Smooth muscle cell of the brain vasculature (primary cell): ENCODE results near the gene SFSWAP.
"Not testable (repeated sequence)": the region's sequence is repeated elsewhere in the genome, so short reads cannot be mapped to it uniquely, and the experiment has no call there.

ENCODE experiments used
- DNase-seq: peaks from one replicate; pipeline ENCODE4 v3.0.0-alpha.2; 2012; ENCODE audit warnings: low read depth, low spot score

The SFSWAP gene

DNA sequence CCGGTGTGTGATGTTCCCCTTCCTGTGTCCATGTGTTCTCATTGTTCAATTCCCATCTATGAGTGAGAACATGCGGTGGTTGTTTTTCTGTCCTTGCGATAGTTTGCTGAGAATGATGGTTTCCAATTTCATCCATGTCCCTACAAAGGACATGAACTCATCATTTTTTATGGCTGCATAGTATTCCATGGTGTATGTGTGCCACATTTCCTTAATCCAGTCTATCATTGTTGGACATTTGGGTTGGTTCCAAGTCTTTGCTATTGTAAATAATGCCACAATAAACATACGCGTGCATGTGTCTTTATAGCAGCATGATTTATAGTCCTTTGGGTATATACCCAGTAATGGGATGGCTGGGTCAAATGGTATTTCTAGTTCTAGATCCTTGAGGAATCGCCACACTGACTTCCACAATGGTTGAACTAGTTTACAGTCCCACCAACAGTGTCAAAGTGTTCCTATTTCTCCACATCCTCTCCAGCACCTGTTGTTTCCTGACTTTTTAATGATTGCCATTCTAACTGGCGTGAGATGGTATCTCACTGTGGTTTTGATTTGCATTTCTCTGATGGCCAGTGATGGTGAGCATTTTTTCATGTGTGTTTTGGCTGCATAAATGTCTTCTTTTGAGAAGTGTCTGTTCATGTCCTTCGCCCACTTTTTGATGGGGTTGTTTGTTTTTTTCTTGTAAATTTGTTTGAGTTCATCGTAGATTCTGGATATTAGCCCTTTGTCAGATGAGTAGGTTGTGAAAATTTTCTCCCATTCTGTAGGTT, 98.8 kb downstream of the SFSWAP start:
- DNase-seq: not testable (repeated sequence)

DNA sequence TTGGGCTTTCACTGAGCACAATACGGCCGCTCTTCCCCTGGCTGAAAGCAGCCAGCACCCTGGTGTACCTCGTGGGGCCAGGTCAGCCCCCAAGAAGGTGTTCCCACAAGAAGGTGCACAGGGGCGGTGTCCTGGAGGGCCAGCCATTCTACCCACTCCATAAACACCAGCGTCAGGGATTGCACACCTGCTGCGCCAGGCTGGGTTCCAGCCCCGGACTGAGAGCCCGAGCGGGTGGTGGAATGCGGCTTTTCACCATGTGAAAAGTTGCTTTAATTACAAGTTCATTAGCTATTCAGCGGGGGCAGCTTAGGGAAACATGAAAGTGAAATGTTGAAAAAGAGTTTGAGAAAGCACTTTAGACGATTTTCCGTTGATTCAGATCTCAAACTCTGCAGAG, 99.8 kb downstream of the SFSWAP start:
- DNase-seq: no peak

DNA sequence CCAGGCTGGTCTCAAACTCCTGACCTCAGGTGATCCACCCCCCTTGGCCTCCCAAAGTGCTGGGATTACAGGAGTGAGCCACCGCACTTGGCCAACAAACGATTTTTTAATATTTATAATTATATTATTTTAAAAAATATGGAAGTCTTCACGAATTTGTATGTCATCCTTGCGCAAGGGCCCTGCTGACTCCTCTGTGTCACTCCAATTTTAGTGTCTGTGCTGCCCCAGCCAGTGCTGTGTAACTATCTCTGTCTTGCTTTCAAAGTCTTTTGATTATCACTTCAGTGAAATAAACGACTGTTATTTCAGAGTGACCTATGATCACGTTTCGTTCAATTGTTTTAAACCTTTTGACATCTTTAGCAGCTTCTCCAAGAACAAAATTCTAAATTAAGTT, 104.2 kb downstream of the SFSWAP start:
- no peak for DNase-seq

DNA sequence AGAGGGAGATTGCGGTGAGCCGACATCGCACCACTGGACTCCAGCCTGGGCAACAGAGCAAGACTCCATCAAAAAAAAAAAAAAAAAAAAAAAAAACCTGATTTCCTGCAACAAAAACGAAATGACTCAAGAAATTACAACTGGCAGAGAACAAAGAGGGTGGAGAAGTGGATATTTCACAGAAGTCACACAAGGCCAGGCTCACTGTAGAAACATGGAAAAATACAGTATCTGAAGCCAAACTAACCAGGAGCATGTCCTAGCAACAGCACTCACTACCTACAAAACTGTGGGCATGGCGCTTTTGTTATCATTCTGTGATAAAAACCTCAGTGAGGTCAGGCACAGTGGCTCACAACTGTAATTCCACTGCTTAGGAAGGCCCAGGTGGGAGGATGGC, 105.6 kb downstream of the SFSWAP start:
- no peak for DNase-seq

DNA sequence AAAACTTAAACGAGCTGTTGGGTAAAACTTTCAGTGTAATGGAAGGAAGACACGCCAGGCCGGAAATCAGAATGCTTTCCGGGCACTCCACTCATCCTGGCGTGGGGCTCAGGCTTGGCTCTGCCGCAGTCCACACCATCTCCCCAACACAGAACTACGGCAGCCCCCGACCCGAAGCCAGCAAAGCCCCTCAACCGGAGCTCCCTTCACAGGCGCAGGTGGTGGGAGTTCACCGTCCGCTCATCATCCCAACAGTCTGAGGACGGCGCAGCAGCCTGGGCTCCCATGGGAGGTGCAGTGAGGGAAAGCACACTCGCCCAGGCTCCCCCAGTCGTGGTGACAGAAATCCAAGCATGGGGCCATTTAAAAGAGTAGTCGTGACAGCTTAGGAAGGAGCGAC, 106.4 kb downstream of the SFSWAP start:
- DNase-seq: no peak

DNA sequence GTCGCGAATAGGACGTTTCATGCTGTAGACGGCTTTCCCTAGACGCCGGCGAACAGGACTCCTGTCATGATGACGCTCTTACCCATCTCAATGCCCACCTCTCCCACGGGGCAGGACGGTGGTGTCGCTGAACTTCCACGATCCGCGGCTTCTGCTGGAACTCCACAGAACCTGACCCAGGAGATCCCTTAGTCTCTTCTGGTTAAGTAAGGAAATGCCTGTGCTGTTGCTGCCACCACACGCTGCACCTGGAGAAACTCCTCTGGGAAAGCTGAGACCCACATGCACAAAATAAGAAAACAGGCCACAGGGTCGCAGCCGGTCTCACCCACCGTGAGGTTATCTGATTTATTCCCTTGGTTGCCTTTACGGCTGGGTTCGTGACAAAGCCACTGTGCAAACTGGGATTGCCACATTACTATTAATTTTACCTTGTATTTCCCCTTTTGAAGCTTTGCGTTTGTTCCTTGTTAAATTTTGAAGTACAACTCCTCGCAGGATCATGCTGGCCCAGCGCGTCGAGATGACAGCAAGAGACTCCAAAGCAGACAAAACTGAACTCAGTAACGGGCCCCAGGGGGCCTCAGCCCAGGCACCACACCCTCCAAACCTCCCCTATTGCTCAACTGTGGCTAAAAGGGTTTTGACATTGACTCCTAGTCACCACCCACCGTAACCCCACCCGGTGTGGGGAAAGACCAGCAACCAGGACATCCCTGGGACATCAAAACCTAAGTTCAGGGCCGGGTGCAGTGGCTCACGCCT, 108.1 kb downstream of the SFSWAP start:
- no peak for DNase-seq

DNA sequence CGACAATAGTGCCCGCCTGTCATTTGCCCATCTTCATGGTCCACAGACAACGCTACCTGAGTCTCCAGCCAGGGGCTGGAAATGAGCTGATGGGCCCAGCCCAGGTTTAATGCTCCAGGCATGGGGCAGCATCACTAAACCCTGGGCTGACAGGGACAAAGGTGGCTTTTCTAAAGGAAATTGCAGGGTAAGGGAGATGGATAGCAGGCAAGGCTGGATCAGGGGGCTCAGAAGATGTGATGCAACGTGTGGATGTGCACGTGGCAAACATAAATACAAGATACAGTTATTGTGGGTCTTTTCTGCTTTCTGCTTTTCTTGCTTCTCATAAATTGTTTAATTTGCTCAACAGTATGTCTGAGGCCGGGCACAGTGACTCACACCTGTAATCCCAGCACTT, 113.6 kb downstream of the SFSWAP start:
- DNase-seq: no peak

DNA sequence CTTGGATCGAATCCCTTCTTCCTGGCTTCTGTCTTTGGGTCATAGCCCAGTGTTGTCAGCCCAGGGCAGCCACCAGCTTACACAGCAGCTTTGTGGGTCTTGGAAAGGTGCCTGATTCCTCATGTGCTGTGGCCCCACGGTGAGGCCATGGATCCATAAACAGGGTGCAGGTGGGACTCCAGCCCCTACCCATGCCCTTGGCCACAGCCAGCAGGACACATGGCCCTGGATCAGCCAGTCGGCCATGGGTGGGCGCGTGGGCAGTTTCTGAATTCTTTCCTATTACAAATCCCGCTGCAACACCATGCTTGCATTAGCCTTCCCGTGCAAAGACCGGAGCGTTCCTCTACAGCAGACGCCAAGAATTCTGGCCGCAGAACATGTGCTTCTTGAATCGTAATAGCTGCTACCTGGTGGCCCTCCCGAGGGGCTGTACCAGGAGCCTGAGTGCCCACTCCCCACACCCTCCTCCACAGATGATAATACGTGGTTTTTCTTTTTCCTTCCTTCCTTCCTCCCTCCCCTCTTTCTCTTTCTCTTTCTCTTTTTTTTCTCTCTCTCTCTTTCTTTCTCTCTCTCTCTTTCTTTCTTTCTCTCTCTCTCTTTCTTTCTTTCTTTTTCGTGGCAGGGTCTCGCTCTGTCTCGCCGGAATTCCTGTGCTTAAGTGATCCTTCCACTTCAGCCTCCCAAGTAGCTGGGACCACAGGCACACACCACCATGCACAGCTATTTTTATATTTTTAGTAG, 114.4 kb downstream of the SFSWAP start:
- DNase-seq: no peak

DNA sequence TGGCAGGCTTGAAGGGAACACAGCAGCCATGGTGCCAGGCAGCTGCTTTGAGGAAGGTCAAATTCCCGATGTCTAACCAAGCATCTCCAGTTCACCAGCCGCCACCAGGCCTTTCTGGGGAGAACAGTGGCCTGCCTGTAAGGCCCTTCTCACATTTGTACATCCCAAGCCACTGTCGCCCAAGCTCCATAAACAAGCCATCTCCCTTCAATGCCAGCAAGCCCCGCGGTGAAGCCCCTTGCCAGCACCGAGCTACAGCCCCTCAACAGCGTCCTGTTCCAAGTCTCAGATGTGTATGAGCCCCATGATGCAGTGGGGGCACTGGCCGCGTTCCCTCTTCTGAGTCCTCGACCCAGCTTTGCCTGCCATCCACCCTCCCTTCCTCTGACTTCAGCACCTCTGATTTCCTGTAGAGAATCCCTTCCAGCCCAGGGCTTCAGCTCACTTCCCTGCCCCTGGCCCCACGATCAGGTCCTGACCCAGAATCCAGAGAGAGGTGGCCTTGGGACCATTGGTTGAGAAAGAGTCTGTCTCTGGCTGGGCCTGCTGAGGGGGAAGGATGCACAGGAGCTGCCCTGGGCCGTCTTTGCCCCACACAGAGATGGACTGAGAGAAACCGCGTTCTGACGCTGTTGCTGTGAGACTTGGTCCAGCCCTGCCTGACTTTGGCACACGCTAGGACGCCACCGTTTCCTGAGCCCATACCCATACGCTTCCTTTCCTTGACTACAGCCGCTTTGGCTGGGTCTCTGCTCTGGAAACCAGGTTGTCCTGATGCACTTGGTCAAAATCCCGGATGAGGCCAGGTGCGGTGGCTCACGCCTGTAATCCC, 115.4 kb downstream of the SFSWAP start:
- no peak for DNase-seq

DNA sequence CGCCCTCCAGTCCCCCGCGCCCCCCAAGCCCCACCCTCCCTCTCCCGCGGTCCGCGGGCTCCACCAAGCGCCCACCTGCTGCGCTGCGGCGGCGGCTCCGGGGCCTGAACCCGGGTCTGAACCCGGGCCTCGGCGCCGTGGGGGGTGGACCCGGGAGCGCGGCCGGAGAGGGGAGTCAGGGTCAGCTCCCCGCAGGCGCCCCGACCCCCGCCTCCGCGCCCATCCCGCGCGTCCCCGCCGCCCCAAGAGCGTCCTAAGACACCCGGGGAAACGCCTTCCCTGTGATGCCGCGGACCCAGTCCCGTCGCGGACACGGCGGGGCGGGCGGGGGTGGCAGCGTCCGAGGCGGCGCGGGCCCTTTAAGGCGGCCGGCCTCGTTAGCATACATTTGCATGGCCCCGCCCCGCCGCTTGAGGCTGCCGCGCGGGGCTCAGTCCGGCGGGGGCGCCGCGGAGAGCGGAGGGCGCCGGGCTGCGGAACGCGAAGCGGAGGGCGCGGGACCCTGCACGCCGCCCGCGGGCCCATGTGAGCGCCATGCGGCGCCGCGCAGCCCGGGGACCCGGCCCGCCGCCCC, 117.2 kb downstream of the SFSWAP start, which contains the start of gene MMP17:
Gene MMP17 (plus strand): TSS at position 433 of the 574 bp plus-strand sequence. CDS start 102 bp downstream, at position 535.
- DNase-seq: no peak

DNA sequence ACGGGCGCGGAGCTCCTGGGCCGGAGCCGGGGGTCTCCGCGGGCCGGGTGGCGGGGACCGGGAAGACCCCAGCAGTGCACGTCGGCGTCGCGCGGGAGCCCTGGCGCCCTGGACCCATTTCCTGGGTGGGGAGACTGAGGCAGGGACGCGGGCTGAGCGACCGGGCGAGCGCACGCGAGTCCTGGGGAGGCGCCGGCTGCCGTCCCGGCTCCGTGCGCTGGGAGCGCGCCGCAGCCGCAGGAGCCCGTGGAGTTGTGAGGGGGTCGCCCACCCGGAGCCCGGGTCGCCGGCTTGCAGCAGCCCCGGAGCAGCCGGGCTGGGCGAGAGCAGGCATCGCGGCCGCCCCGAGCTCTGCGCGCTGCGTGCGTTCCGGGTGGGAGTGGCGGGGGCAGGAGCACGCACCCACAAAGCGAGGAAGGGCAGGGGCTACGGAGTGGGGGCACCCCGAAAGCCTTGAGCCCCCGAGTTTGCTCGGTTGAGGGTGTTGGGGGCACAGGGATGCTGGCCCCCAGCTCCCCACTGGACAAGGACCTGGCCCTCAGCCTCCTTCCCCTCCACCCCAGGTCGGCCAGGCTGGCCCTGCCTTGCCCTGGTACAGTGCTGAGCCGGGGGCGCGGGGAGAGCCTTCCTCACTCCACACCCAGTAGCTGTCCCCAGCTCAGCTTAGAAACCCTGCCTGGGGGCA, 117.9 kb downstream of the SFSWAP start:
- no peak for DNase-seq

DNA sequence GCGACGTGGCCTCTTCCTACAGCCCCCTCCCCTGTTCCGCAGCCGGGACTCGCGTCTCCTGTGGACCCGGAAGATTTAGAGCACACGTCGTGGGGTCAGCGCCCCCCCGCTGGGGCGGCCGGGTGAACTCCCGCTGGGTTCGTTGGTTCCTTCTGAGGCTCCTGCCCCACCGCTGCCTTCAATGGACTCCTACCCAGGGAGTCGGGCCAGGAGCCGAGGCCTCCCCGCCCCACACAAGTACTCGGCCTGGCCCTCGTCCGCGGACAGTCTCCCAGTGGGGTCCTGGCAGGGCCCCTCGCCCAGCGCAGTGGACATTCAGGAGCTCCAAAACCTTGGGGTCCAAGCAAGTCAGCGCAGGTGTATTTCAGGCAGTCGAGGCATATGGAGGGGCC, 118.5 kb downstream of the SFSWAP start:
- DNase-seq: no peak

DNA sequence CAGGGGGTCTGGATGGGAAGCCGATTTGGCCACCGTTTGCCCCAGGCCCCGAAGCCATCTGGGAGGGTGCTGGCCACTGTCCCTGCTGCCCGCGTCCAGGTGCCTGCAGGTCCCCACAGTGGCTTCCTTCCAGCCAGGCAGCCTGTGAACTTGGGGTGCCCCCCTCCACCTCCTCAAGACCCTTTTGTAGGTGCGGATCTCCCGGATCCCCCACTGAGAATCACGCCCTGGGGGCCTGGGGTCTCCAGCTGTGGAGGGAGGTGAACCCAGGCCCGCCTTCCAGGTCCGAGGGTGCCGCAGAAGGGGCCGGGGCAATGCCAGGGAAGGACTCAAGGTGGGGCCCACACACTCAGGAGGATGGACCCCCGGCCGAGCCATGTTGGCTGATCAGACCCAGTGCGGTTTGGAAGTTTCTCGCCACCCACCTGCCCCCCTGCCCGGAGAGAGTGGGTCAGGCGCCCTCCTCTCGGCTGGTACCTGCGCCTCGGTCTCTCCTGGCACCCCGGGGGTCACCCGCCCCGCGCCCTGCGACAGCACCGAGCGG, 119.0 kb downstream of the SFSWAP start:
- DNase-seq: no peak

DNA sequence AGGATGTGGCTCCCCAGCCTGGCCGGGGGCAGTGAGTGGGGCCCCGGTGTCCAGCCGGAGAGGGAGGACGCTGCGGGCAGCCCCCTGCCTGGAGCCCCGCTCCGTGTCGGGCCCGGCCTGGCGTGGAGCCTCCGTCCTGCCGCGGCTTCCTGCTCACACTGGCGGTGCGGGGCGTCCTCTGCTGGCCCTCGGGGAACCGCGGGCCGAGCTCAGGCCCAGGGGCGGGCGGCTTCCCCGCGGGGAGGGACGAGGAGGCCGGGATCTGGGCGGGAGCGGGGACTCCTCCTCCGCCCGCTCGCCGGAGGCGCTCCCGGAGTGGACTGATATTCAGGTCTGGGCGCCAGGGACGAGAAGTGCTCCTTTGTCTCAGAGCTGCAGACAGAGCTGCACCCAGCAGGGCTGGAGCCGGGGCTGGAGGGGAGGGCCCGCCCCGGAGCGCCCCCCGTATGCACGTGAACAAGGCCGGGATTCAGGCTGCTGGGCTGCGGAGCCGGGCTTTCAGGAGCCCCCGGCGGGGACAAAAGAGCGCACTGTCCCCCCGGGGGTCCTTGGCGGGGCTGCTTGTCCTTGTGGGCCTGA, 119.5 kb downstream of the SFSWAP start:
- no peak for DNase-seq

DNA sequence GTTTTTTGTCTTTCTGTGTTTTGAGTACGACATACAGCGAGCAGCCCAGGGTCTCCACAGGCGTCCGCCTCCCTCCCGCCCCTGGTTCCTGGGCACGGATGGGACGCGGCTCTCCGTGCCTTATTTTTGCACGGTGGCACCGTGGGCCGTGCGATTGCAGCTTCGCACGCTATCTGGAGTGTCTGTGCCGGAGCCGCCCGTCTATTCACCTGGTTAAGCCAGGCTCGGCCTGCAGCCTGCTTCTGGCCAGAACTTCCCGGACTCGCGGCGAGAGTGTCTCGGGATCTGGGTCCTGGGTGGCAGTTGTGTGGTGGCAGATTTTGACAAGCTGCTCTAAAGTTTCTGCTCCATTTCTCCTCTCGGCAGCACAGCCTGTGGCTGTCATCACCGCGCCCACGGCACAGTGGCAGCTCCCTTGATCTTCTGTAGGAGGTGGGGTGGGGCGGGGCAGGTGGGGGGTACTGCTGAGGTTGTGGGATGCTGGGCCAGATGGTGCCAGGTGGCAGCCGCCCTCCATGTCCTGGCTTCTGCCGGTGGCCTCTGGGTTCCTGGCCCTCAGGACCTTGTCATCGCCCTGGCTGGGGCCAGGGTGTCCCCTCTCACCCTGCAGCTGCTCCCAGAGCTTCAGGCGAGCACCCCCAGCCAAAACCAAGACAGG, 120.2 kb downstream of the SFSWAP start:
- DNase-seq: no peak

DNA sequence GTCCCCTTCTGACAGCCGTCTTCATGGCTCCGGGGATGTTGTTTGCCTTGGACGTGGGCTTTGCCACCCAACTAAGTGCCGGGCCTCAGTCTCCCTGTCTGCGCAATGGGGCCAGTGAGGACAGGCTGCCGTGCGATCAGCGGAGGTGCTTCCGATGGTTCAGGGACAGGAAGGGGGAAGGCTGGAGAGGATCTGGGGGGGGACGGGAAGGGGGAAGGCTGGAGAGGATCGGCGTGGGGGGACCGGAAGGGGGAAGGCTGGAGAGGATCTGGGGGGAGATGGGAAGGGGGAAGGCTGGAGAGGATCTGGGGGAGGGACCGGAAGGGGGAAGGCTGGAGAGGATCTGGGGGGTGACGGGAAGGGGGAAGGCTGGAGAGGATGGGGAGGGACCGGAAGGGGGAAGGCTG, 120.7 kb downstream of the SFSWAP start:
- DNase-seq: no peak

DNA sequence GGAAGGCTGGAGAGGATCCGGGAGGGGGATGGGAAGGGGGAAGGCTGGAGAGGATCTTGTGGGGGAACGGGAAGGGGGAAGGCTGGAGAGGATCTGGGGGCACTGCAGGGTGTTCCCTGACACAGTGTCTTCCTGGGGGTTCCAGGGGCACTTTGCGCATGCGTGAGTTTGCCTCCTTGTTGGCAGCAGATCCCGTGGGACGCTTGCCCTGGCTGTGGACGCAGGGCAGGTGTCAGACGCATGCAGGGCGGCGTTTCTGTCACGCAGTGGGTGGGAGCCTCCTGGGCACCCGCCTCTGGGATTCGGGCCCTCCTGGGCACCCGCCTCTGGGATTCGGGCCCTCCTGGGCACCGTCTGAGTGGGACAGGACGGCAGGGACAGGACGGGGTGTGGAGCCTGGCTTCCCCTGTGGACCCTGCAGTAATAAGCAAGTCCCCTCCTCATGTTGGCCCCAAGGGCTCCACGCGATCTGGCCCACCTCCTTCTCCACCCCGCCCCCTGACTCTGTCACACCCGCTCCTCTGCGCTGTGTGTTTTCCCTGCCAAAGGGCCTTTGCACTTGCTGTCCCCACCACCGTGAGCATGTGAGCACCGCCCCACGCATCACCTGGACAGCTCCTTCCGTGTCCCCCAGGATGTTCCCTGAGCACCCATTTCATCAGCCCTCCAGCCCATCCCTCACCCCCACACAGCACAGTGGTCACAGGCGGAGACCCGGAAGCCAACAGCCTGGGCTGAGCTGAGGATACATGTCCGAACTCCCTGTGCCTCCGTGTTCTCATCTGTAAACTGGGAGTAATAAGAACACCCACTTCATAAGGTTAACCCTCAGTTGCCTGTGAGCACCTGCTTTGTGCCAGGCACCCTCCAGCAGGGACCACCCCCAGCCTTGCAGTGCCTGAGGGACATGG, 121.7 kb downstream of the SFSWAP start:
- DNase-seq: no peak

DNA sequence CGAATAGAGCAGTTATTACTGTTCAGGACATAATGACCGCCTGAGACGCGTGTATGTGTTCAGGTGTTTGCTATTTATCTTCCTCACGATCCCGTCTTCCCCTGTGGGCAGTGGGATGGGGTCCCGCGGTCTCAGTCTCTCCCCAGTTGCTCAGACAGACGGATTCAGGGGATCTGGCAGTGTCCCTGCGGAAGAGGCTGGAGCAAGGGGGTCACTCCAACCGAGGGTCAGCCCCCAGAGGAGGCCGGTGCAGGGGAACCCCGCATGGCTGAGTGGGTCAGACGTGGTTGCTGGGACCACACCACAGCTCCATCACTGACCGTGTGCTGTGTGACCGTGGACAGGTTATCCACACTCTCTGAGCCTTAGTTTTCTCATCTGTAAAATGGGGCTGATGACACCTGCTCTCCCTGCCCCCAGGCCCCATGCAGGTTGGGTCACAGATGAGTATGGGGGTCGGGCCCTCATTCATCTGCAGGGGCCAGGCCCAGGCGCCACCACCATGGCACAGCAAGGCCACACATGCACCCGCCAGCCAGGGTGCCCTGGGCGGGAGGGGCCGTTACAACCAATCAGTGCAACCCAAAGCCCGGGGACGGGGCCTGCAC, 122.5 kb downstream of the SFSWAP start:
- DNase-seq: no peak
